ENCODE results near the gene MAP3K9.

DNA sequence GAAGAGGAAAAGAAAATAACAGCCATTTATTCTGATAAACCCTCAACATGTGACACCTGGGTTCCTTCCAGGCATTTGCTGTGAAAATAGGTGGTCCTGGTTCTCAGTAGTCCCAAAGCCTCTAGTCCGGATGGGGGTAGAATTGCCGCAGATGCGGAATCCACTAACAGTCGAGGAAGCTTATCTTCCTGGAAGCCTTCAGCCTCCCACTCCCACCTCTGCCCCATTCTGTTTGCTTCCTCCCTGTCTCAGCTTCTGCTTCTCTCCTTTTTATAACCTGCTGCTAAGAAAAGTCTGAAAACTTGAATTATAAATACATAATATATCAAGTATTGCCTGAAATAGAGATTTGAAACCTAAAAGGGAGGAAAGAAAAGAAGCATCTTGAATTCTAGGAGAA lies 14.0 kb upstream of the MAP3K9 start:
- TF ChIP-seq FOXM1 (IDR thresholded peaks at IDR 0.05; ENCODE audit: low read depth, low read length) (no peak), NFIC (IDR thresholded peaks at IDR 0.05; ENCODE audit: low read depth, low read length) (no peak), SP1 (IDR thresholded peaks at IDR 0.05; ENCODE audit: low read depth, low read length) (no peak), ESRRA (IDR thresholded peaks at IDR 0.05; ENCODE audit: low read length) (no peak), RELA (IDR thresholded peaks at IDR 0.05; ENCODE audit: borderline replicate concordance, partially characterized antibody) (no peak), DPF2 (IDR thresholded peaks at IDR 0.05) (no peak), GABPA (IDR thresholded peaks at IDR 0.05; ENCODE audit: low read depth) (no peak), POLR2A (IDR thresholded peaks at IDR 0.05; ENCODE audit: low read depth, low read length) (no peak), BRCA1 (IDR thresholded peaks at IDR 0.05; ENCODE audit: low read depth, low read length) (no peak), POU2F2 (IDR thresholded peaks at IDR 0.05; ENCODE audit: borderline replicate concordance, low read depth, low read length) (no peak)
- TF ChIP-seq, protein P1, sequence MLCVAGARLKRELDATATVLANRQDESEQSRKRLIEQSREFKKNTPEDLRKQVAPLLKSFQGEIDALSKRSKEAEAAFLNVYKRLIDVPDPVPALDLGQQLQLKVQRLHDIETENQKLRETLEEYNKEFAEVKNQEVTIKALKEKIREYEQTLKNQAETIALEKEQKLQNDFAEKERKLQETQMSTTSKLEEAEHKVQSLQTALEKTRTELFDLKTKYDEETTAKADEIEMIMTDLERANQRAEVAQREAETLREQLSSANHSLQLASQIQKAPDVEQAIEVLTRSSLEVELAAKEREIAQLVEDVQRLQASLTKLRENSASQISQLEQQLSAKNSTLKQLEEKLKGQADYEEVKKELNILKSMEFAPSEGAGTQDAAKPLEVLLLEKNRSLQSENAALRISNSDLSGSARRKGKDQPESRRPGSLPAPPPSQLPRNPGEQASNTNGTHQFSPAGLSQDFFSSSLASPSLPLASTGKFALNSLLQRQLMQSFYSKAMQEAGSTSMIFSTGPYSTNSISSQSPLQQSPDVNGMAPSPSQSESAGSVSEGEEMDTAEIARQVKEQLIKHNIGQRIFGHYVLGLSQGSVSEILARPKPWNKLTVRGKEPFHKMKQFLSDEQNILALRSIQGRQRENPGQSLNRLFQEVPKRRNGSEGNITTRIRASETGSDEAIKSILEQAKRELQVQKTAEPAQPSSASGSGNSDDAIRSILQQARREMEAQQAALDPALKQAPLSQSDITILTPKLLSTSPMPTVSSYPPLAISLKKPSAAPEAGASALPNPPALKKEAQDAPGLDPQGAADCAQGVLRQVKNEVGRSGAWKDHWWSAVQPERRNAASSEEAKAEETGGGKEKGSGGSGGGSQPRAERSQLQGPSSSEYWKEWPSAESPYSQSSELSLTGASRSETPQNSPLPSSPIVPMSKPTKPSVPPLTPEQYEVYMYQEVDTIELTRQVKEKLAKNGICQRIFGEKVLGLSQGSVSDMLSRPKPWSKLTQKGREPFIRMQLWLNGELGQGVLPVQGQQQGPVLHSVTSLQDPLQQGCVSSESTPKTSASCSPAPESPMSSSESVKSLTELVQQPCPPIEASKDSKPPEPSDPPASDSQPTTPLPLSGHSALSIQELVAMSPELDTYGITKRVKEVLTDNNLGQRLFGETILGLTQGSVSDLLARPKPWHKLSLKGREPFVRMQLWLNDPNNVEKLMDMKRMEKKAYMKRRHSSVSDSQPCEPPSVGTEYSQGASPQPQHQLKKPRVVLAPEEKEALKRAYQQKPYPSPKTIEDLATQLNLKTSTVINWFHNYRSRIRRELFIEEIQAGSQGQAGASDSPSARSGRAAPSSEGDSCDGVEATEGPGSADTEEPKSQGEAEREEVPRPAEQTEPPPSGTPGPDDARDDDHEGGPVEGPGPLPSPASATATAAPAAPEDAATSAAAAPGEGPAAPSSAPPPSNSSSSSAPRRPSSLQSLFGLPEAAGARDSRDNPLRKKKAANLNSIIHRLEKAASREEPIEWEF (IDR thresholded peaks at IDR 0.05; ENCODE audit: insufficient replicate concordance, low read depth, low read length) = no peak
- TF ChIP-seq, protein P2, sequence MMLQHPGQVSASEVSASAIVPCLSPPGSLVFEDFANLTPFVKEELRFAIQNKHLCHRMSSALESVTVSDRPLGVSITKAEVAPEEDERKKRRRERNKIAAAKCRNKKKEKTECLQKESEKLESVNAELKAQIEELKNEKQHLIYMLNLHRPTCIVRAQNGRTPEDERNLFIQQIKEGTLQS (IDR thresholded peaks at IDR 0.05; ENCODE audit: borderline replicate concordance, extremely low read depth, low read depth, low read length) = no peak
